Cardiac muscle cell (in vitro differentiated cells and primary cell): Measurements from ENCODE around the gene POLD2. TPM values are rescaled to one million over a fixed set of nuclear protein-coding genes. Genes with fewer than 3 reads are reported as not detected.

ENCODE experiments used
- DNase-seq, 2 donors: peaks; one replicate each; pipeline versions ENCODE4 v3.0.0 to v3.0.0-alpha.2; 2010 to 2017; ENCODE audit warnings: low read depth in 1 of 2, low spot score in 1 of 2
- H3K27ac ChIP-seq: fragments of 200-600 bp; sonication (generic); 2 replicates; pipeline ENCODE4 v1.5.1; 2016
- H3K27me3 ChIP-seq: fragments of 200-600 bp; sonication (generic); 2 replicates; pipeline ENCODE4 v1.6.0; 2016; ENCODE audit warnings: control low read depth
- H3K36me3 ChIP-seq: fragments of 200-600 bp; sonication (generic); 2 replicates; pipeline ENCODE4 v1.5.1; 2016; ENCODE audit warnings: control low read depth
- H3K4me1 ChIP-seq: fragments of 200-600 bp; sonication (generic); 2 replicates; pipeline ENCODE4 v1.8.1; 2017; ENCODE audit warnings: low read depth, mild to moderate bottlenecking, mixed run types
- H3K4me3 ChIP-seq: fragments of 200-600 bp; sonication (generic); 2 replicates; pipeline ENCODE4 v1.5.1; 2016; ENCODE audit warnings: mild to moderate bottlenecking
- H3K9me3 ChIP-seq: fragments of 200-600 bp; sonication (generic); 2 replicates; pipeline ENCODE4 v1.5.1; 2017; ENCODE audit warnings: low read depth, mild to moderate bottlenecking, control low read depth
- CTCF ChIP-seq: IDR thresholded peaks from 2 replicates; pipeline ENCODE4 v1.5.1; 2012; ENCODE audit warnings: low read depth, mild to moderate bottlenecking, low read length
- polyA plus RNA-seq: library from polyadenylated mRNA; unstranded; fragments of >200 nt; fragmentation: Nextera tagmentation; extraction: Ambion mirVana; gene quantifications from 2 replicates; pipeline ENCODE4 v1.2.1, GENCODE V29; 2016
- total RNA-seq: library from RNA; depleted of rRNA; stranded (reverse); fragments of >200 nt; gene quantifications from 2 replicates; pipeline ENCODE4 v1.2.3, GENCODE V29; 2016

The POLD2 gene
- total and polyA plus RNA-seq, 2 experiments from 2014 or later, result 133 to 194 TPM

- Histone ChIP-seq H3K27me3 (no peaks in the 10 kb centered on the region), H3K9me3 (no peaks in the 10 kb centered on the region), H3K4me3 (no peak overlapping the region), H3K4me1 (peaks cover 6% of the 10 kb centered on the region), H3K36me3 (peaks cover 23% of the 10 kb centered on the region), H3K27ac (peak overlapping the region; percentile 18)
- no peak for TF ChIP-seq CTCF
- DNase-seq, result no peak
Observed at GRCh38 chr7:44071726-44072363, 51.5 kb downstream of the POLD2 start.

- Histone ChIP-seq H3K27me3 (no peaks in the 10 kb centered on the region), H3K4me1 (peaks cover 40% of the 10 kb centered on the region), H3K9me3 (no peaks in the 10 kb centered on the region), H3K4me3 (no peak overlapping the region), H3K36me3 (peaks cover 6% of the 10 kb centered on the region), H3K27ac (peak overlapping the region; percentile 80)
- no peak for DNase-seq
- TF ChIP-seq CTCF, result no peak
Observed at GRCh38 chr7:44068054-44068453, 55.3 kb downstream of the POLD2 start.

GRCh38 chr7:44067064-44067951 lies 56.0 kb downstream of the POLD2 start:
- Histone ChIP-seq H3K27me3 (no peaks in the 10 kb centered on the region), H3K4me3 (no peak overlapping the region), H3K27ac (peak overlapping the region; percentile 80), H3K4me1 (peaks cover 44% of the 10 kb centered on the region), H3K9me3 (no peaks in the 10 kb centered on the region), H3K36me3 (no peaks in the 10 kb centered on the region)
- no peak for TF ChIP-seq CTCF
- DNase-seq, result no peak

- Histone ChIP-seq H3K36me3 (no peaks in the 10 kb centered on the region), H3K4me3 (no peak overlapping the region), H3K4me1 (peaks cover 44% of the 10 kb centered on the region), H3K27ac (peak overlapping the region; percentile 80), H3K27me3 (no peaks in the 10 kb centered on the region), H3K9me3 (no peaks in the 10 kb centered on the region)
- no peak for TF ChIP-seq CTCF
- DNase-seq, result no peak
Observed at GRCh38 chr7:44066494-44067063, 56.8 kb downstream of the POLD2 start.

- Histone ChIP-seq H3K4me3 (no peak overlapping the region), H3K36me3 (no peaks in the 10 kb centered on the region), H3K27me3 (no peaks in the 10 kb centered on the region), H3K9me3 (no peaks in the 10 kb centered on the region), H3K4me1 (peaks cover 44% of the 10 kb centered on the region), H3K27ac (peak overlapping the region; percentile 80)
- DNase-seq, result no peak
- TF ChIP-seq CTCF, result no peak
Observed at GRCh38 chr7:44066111-44066460, 57.3 kb downstream of the POLD2 start.
